GM23248 (cell line): ENCODE results near the gene XIRP2. TPM values are rescaled to one million over a fixed set of nuclear protein-coding genes. Genes with fewer than 3 reads are reported as not detected.

Experiments used
- DNase-seq: peaks from one replicate; pipeline ENCODE4 v3.0.0-alpha.2; 2015
- H2AFZ ChIP-seq: fragments of 200-600 bp; sonication (generic); 2 replicates; pipeline ENCODE4 v1.6.1; 2016; ENCODE audit warnings: antibody characterized with exemption
- H3F3A ChIP-seq: fragments of 200-600 bp; sonication (generic); 2 replicates; pipeline ENCODE4 v1.6.1; 2016; ENCODE audit warnings: mild to moderate bottlenecking, antibody characterized with exemption, mixed run types; ENCODE audit not compliant: insufficient read depth
- H3K27ac ChIP-seq: fragments of 200-600 bp; sonication (generic); 2 replicates; pipeline ENCODE4 v1.5.1; 2016; ENCODE audit warnings: mild to moderate bottlenecking
- H3K27me3 ChIP-seq: fragments of 200-600 bp; sonication (generic); replicated peaks from 2 replicates; pipeline ENCODE4 v1.6.1; 2016; ENCODE audit warnings: mild to moderate bottlenecking; ENCODE audit not compliant: insufficient read depth
- H3K36me3 ChIP-seq: fragments of 200-600 bp; sonication (generic); 2 replicates; pipeline ENCODE4 v1.6.1; 2016; ENCODE audit warnings: low read depth, mild to moderate bottlenecking
- H3K4me1 ChIP-seq: fragments of 200-600 bp; sonication (generic); 2 replicates; pipeline ENCODE4 v1.6.1; 2016; ENCODE audit warnings: mild to moderate bottlenecking; ENCODE audit not compliant: insufficient read depth
- H3K4me2 ChIP-seq: fragments of 200-600 bp; sonication (generic); one replicate; pipeline ENCODE4 v1.6.1; 2016; ENCODE audit warnings: mild to moderate bottlenecking; ENCODE audit not compliant: unreplicated experiment
- H3K4me3 ChIP-seq: fragments of 200-600 bp; sonication (generic); 2 replicates; pipeline ENCODE4 v1.5.1; 2016; ENCODE audit warnings: mild to moderate bottlenecking
- H3K79me2 ChIP-seq: fragments of 200-600 bp; sonication (generic); 2 replicates; pipeline ENCODE4 v1.6.1; 2016; ENCODE audit warnings: mild to moderate bottlenecking; ENCODE audit not compliant: insufficient read depth
- H3K9ac ChIP-seq: fragments of 200-600 bp; sonication (generic); 2 replicates; pipeline ENCODE4 v1.6.1; 2016; ENCODE audit warnings: mild to moderate bottlenecking
- H3K9me2 ChIP-seq: fragments of 200-600 bp; sonication (generic); 2 replicates; pipeline ENCODE4 v1.6.1; 2016; ENCODE audit warnings: mixed run types, mild to moderate bottlenecking, moderate library complexity; ENCODE audit not compliant: insufficient read depth
- H3K9me3 ChIP-seq: fragments of 200-600 bp; sonication (generic); one replicate; pipeline ENCODE4 v1.6.1; 2017; ENCODE audit warnings: low read depth
- H4K20me1 ChIP-seq: fragments of 200-600 bp; sonication (generic); 2 replicates; pipeline ENCODE4 v1.6.0; 2016; ENCODE audit not compliant: insufficient read depth
- EZH2 ChIP-seq: fragments of 200-600 bp; sonication (generic); IDR thresholded peaks from 2 replicates; pipeline ENCODE4 v1.6.1; 2018; ENCODE audit warnings: antibody characterized with exemption, mild to moderate bottlenecking; ENCODE audit not compliant: insufficient read depth, poor library complexity, severe bottlenecking
- EZH2phosphoT487 ChIP-seq: fragments of 200-600 bp; sonication (generic); IDR thresholded peaks from 2 replicates; pipeline ENCODE4 v1.6.1; 2018; ENCODE audit warnings: antibody characterized with exemption, moderate library complexity, mild to moderate bottlenecking, low read depth; ENCODE audit not compliant: insufficient read depth
- WGBS, 2 experiments: methylation state at CpG; one replicate each; pipeline ENCODE4 v1.1.6; 2015 to 2017; ENCODE audit warnings: low lambda C conversion rate in 2 of 2, low coverage in 1 of 2; ENCODE audit errors: missing lambda C conversion rate in 2 of 2; 5-methylcytosine and 5-hydroxymethylcytosine counted together
- in situ Hi-C: fragments of 300-500 bp; cut with MboI; formaldehyde crosslinking; loops from 2 replicates; pipeline ENCODE4 v1.15.0; 2020
- polyA plus RNA-seq: library from polyadenylated mRNA; unstranded; fragments of >200 nt; fragmentation: Nextera tagmentation; extraction: Ambion mirVana; gene quantifications from 2 replicates; pipeline ENCODE4 v1.2.1, GENCODE V29; 2016
- total RNA-seq: library from RNA; depleted of rRNA; stranded (reverse); fragments of >200 nt; shearing (Covaris generic); gene quantifications from 2 replicates; pipeline ENCODE4 v1.2.3, GENCODE V29; 2014

The XIRP2 gene
- total and polyA plus RNA-seq, 2 experiments from 2014 or later, result not detected

DNA sequence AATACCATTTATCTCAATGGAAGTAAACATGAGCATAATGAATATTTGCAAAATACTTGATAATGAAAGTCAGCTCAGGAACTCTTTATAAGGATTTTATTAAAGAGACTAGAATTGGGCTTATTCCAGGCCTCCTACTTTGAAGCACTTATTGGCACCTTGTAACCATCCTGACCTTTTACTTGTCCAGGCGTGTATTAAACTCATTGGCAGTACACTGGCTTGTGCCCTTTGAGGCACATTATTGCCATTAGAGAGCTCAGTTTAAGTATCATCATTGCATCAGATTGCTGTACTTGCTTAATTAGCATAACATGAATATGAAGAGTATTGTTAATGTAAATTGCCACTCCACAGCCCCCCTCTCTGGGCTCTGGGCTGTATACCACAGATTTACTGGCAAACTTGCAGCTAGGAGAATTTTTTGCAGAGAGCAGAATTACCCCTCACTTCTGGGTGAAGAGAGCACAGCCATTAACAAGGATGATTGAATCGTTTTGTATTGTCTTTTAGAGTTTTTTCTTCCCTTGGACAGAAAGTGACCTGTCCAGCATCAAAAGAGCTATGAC is 72.5 kb downstream of the XIRP2 start:
- no peak overlapping the region for H3K9ac ChIP-seq
- H3F3A ChIP-seq, result no peaks in the 10 kb centered on the region
- no peak overlapping the region for H2AFZ ChIP-seq
- no peak overlapping the region for H3K4me2 ChIP-seq
- H3K27ac ChIP-seq, result no peak overlapping the region
- no peaks in the 10 kb centered on the region for H3K4me1 ChIP-seq
- TF ChIP-seq EZH2 (no peak), EZH2phosphoT487 (no peak)
- H3K27me3 ChIP-seq, result no peaks in the 10 kb centered on the region
- no peak overlapping the region for H3K4me3 ChIP-seq
- H4K20me1 ChIP-seq, result no peaks in the 10 kb centered on the region
- H3K9me2 ChIP-seq, result no peaks in the 10 kb centered on the region
- H3K9me3 ChIP-seq, result no peaks in the 10 kb centered on the region
- no peak for DNase-seq
- no peaks in the 10 kb centered on the region for H3K79me2 ChIP-seq
- WGBS, 2 experiments, result 0 to 7% methylated on average over 2 of the region's 2 CpGs
- H3K36me3 ChIP-seq, result no peaks in the 10 kb centered on the region
- in situ Hi-C loops, result no loop called here

DNA sequence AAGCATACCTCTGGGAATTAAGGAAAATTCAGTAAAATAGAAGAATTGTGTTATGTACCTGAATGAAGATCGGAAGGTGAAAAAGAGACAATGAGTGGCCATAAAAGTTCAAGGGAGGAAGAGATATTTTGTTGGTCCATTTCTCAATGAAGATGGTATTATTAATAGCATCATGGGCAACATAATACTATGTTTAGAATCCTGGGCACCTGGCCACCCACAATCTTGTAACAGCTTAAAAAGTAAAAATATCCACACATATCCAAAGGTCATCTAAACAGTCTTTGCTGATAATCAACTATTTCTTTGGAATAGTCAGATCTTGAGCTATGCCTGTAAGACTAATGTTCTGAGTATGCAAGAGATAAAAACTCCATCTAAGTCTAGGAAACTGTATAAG is 73.7 kb downstream of the XIRP2 start:
- 24 to 26% methylated on average over 1 of the region's 1 CpG for WGBS, 2 experiments
- DNase-seq, result no peak
- H3K4me2 ChIP-seq, result no peak overlapping the region

DNA sequence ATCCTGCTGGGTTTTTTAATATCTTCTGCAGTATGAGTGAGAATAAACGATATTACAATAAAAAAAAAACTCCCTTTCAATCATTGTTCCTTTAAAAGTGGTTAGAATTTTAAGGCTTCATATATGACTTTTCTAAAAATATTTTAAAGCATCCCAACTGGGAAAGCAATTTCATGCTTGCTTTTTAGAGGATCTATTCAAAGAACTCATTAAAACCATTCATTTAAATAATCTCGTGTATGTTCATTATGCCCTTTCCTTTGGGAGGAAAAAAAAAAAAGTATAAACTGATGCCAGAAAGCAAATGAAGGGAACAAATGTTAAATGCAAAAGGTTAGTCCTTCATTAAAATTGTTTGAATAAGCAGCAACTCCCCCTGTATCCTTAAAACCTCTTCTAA is 81.2 kb downstream of the XIRP2 start:
- Histone ChIP-seq H3K4me2 (no peak overlapping the region), H3K4me3 (no peak overlapping the region), H3K9ac (no peak overlapping the region), H3K36me3 (no peaks in the 10 kb centered on the region), H3K79me2 (no peaks in the 10 kb centered on the region), H2AFZ (no peak overlapping the region), H4K20me1 (no peaks in the 10 kb centered on the region), H3K9me2 (no peaks in the 10 kb centered on the region), H3K27ac (no peak overlapping the region), H3K4me1 (no peaks in the 10 kb centered on the region), H3F3A (no peaks in the 10 kb centered on the region), H3K9me3 (no peaks in the 10 kb centered on the region), H3K27me3 (no peaks in the 10 kb centered on the region)
- DNase-seq, result no peak
- WGBS, 2 experiments, result 7 to 22% methylated on average over 2 of the region's 2 CpGs
- TF ChIP-seq EZH2 (no peak), EZH2phosphoT487 (no peak)
- in situ Hi-C loops, result no loop called here

More for the DNA sequence above, 73.7 kb downstream of the XIRP2 start:
- H4K20me1 ChIP-seq, result no peaks in the 10 kb centered on the region
- H3F3A ChIP-seq, result no peaks in the 10 kb centered on the region
- no peaks in the 10 kb centered on the region for H3K9me2 ChIP-seq
- no peak overlapping the region for H3K4me3 ChIP-seq
- no peak overlapping the region for H3K27ac ChIP-seq
- no peak overlapping the region for H3K9ac ChIP-seq
- no peaks in the 10 kb centered on the region for H3K9me3 ChIP-seq
- no peaks in the 10 kb centered on the region for H3K36me3 ChIP-seq
- TF ChIP-seq EZH2phosphoT487 (no peak), EZH2 (no peak)
- H3K4me1 ChIP-seq, result no peaks in the 10 kb centered on the region
- no peak overlapping the region for H2AFZ ChIP-seq
- no peaks in the 10 kb centered on the region for H3K79me2 ChIP-seq
- H3K27me3 ChIP-seq, result no peaks in the 10 kb centered on the region
- in situ Hi-C loops, result no loop called here

DNA sequence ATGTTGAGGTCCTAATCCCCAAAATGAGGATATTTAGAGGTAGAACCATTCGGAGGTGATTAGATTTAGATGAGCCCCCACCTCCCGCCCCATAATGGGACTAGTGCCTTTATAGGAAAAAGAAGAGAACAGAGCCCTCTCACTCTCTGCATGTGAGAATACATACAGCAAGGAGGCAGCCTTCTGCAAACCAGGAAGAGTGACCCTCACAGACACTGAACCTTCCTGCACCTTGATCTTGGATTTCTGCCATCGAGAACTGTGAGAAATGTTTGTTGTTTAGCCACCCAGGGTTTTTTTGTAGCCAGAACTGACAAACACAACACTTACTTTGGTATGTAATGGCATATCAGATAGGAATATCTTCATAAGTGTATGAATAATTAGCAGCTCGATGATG is 83.7 kb downstream of the XIRP2 start:
- H3K4me1 ChIP-seq, result no peaks in the 10 kb centered on the region
- H3K4me3 ChIP-seq, result no peak overlapping the region
- no peaks in the 10 kb centered on the region for H3K9me2 ChIP-seq
- H3F3A ChIP-seq, result no peaks in the 10 kb centered on the region
- H3K27ac ChIP-seq, result no peak overlapping the region
- H2AFZ ChIP-seq, result no peak overlapping the region
- H3K27me3 ChIP-seq, result no peaks in the 10 kb centered on the region
- H4K20me1 ChIP-seq, result no peaks in the 10 kb centered on the region
- TF ChIP-seq EZH2 (no peak), EZH2phosphoT487 (no peak)
- in situ Hi-C loops, result no loop called here
- DNase-seq, result no peak
- H3K36me3 ChIP-seq, result no peaks in the 10 kb centered on the region
- 29 to 36% methylated on average over 4 of the region's 4 CpGs for WGBS, 2 experiments
- no peaks in the 10 kb centered on the region for H3K79me2 ChIP-seq
- no peak overlapping the region for H3K4me2 ChIP-seq
- no peaks in the 10 kb centered on the region for H3K9me3 ChIP-seq
- no peak overlapping the region for H3K9ac ChIP-seq

DNA sequence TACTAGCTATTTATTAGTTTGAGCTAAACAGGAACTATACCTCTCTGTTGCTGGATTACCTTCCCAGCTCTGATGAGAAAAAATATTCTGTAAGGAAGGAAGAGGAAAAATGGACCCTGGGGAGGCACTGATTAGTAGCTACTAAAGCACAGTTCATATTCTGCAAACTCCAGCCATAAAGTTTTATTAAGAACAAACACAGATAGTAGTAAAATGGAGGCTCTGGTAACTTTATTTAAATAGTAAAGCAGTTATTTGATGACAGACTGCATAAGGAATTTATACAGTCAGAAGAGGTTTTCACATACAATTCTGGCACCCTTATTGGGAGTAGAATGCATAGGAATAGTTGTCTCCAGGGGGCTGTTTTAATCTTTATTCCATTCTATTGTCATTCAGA is 84.1 kb downstream of the XIRP2 start:
- Histone ChIP-seq H3F3A (no peaks in the 10 kb centered on the region), H3K27ac (no peak overlapping the region), H2AFZ (no peak overlapping the region), H3K4me1 (no peaks in the 10 kb centered on the region), H3K9me2 (no peaks in the 10 kb centered on the region), H3K36me3 (no peaks in the 10 kb centered on the region), H3K4me2 (no peak overlapping the region), H3K79me2 (no peaks in the 10 kb centered on the region), H3K27me3 (no peaks in the 10 kb centered on the region), H3K9ac (no peak overlapping the region), H3K9me3 (no peaks in the 10 kb centered on the region), H3K4me3 (no peak overlapping the region), H4K20me1 (no peaks in the 10 kb centered on the region)
- no peak for DNase-seq
- in situ Hi-C loops, result no loop called here
- no peak for TF ChIP-seq EZH2
- no peak for TF ChIP-seq EZH2phosphoT487
